Esophagus squamous epithelium (tissue), 4 donors: ENCODE measurements around the gene TBC1D26.

Source experiments
- CTCF ChIP-seq, 6 experiments: fragments of 450-650 bp in 4 of 6; fragments of 200-600 bp in 2 of 6; sonication (generic) in 2 of 6; IDR thresholded peaks; one replicate each; pipeline ENCODE4 v1.5.1; 2016 to 2019; ENCODE audit warnings: antibody characterized with exemption in 6 of 6, mild to moderate bottlenecking in 4 of 6, moderate library complexity in 4 of 6
- POLR2A ChIP-seq, 4 donors: fragments of 450-650 bp; IDR thresholded peaks; one replicate each; pipeline ENCODE4 v1.6.1; 2017; ENCODE audit warnings: antibody characterized with exemption in 4 of 4, mild to moderate bottlenecking in 4 of 4, moderate library complexity in 3 of 4

DNA sequence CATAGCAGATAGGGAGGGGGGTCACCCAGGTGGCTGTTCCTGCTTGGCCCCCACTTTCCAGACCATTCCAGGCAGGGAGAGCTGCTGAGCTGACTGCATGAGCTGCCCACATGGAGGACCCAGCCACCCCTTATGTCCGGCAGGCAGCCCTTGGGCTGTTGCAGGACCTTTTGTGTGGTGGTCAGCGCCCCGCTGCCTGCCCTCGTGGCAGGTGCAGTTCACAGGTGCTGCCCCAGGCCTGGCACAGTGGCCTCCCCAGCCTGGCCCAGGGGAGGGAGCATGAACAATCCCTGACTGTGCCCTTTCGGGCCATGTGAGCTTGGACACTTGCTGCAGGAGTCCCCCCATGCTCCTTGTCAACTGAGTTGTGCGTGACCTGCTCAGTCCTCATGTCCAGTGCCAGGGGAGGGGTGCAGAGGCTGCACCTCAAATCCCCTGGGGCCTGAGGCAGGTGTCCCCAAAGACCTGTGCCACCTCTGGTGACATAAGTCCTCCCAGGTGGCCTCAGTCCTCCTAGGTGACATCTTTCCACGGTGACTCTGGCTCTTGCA lies 8.6 kb downstream of the TBC1D26 start:
- TF ChIP-seq CTCF (IDR thresholded peaks at IDR 0.05) (no peak), POLR2A (IDR thresholded peaks at IDR 0.05) (no peak)
